ENCODE data around the gene CCDC12. TPM values are rescaled to one million over a fixed set of nuclear protein-coding genes. Genes with fewer than 3 reads are reported as not detected.

CCDC12 gene
- total and polyA plus RNA-seq, 4 experiments from 2014 or later: 59.3 to 102 (median 73.0) TPM

DNA sequence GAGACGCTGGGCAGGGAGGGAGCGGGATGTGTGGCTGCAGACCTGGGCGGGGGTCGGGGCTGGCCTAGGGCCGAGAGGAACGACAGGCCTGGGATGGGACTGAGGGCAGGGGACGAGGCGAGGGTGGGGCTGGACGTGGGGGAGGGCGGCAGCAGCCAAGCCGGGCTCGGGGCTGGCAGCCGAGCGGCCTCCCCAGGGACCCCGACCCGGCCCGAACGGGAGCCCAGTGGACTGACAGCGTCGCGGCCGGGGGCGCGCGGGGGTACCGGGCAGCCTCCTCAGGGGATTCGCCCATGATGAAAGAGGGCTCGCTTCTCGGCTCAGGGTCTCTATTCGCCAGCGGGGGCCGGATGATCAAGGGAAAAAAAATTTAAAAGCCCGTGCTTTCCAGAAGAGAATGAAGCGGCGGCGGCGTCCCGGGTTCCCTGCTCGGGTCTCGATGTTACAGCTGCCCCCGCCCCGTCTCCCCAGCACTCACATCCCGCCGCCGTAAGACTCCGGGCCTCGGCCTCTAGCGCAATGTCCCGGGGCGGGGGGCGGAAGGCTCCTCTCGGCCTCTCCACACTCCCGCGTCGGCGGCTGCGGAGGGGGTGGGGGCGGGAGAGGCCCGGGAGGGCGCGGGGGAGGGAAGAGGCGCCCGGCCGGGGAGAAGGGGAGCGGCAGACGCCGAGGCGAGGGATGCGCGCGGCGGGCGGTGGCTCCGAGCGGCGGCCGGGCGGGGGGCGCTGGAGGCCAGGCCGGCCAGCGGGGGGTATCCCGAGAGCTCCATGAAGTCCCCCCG, 94.8 kb downstream of the CCDC12 start:
- intact Hi-C loops (cut with micrococcal nuclease): no loop called here
- CTCF ChIA-PET (ENCODE audit: partially characterized antibody): interaction anchor here (1.0 kb wide), 1 partner anchor 13 kb away, joined by 4 read pairs; no protein-coding TSS in a partner anchor
- Mint-ChIP-seq H3K4me3 (peak overlapping the region in 7 of 8 donors; percentile 31 to 80 (median 67)), H3K4me1 (peaks cover 0 to 18% (median 5%) of the 10 kb centered on the region in 4 donors), H3K9me3 (peaks cover 0 to 1% (median 0%) of the 10 kb centered on the region in 8 donors), H3K27ac (no peak overlapping the region), H3K36me3 (peaks cover 0 to 3% of the 10 kb centered on the region in 2 donors), H3K27me3 (peaks cover 31 to 33% of the 10 kb centered on the region in 2 donors)
- Histone ChIP-seq H3K9me3 (ENCODE audit: control insufficient read depth in 1 of 2, low read length in 2 of 2) (no peaks in the 10 kb centered on the region), H3K27me3 (ENCODE audit: insufficient read depth, low read length) (peaks cover 28% of the 10 kb centered on the region), H3K4me1 (ENCODE audit: insufficient read depth, low read length) (peaks cover 7% of the 10 kb centered on the region), H3K36me3 (ENCODE audit: insufficient read depth, low read length) (no peaks in the 10 kb centered on the region), H3K27ac (ENCODE audit: low read depth, low read length) (no peak overlapping the region), H3K4me3 (ENCODE audit: low read length in 2 of 2) (no peak overlapping the region)
- POLR2A ChIA-PET (ENCODE audit: partially characterized antibody): interaction anchor here (0.7 kb wide), 1 partner anchor 11 kb away, joined by 3 read pairs; no protein-coding TSS in a partner anchor
- DNase-seq: peak in 3 of 5 donors; percentile 13 to 23 (median 21)

DNA sequence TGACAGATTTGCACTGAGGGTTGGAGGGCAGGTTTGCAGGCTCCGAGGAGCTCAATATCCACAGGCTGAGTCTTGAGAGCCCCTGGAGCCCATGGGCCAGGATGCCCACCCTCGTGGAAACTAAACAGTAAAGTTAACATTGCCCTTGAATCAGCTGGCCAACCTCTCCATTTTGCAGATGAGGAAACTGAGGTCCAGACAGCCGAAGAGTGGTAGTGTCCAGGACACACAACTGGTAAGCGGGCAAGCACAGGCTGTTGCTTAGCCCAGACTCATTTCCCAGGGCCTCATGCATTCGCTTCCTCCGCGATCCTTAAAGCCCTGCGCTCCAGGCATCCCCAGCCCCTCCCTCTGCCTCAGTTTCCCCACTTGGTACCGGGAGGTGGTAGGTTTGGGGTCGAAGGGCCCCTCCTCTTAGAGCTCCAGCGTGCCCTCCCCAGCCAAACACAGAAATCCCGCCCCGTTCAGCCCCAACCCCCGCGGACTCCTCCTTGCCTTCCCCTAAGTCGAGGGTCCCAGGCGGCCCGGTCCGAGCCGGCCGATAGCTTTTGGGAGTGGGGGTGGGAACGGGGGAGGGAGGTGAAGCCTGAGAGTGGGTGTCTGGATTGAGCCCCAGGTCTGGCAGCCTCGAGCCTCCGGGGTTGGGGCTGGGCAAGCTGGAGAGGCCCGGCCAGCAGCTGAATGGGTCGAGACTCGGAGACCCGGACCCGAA, 95.5 kb downstream of the CCDC12 start:
- Mint-ChIP-seq H3K4me3 (peak overlapping the region in 6 of 8 donors; percentile 27 to 79 (median 60)), H3K9me3 (peaks cover 0 to 1% (median 0%) of the 10 kb centered on the region in 8 donors), H3K36me3 (peaks cover 0 to 3% of the 10 kb centered on the region in 2 donors), H3K4me1 (peaks cover 0 to 18% (median 5%) of the 10 kb centered on the region in 4 donors), H3K27ac (no peak overlapping the region), H3K27me3 (peaks cover 31 to 33% of the 10 kb centered on the region in 2 donors)
- Histone ChIP-seq H3K4me3 (ENCODE audit: low read length in 2 of 2) (no peak overlapping the region), H3K4me1 (ENCODE audit: insufficient read depth, low read length) (peaks cover 7% of the 10 kb centered on the region), H3K27me3 (ENCODE audit: insufficient read depth, low read length) (peaks cover 28% of the 10 kb centered on the region), H3K36me3 (ENCODE audit: insufficient read depth, low read length) (no peaks in the 10 kb centered on the region), H3K27ac (ENCODE audit: low read depth, low read length) (no peak overlapping the region), H3K9me3 (ENCODE audit: control insufficient read depth in 1 of 2, low read length in 2 of 2) (no peaks in the 10 kb centered on the region)
- ChIA-PET POLR2A (ENCODE audit: partially characterized antibody) (no interaction called here), CTCF (ENCODE audit: partially characterized antibody) (interaction anchor here (1.5 kb wide), 1 partner anchor 14 kb away, joined by 4 read pairs; no protein-coding TSS in a partner anchor)
- no peak for DNase-seq
- intact Hi-C loops (cut with micrococcal nuclease): no loop called here

DNA sequence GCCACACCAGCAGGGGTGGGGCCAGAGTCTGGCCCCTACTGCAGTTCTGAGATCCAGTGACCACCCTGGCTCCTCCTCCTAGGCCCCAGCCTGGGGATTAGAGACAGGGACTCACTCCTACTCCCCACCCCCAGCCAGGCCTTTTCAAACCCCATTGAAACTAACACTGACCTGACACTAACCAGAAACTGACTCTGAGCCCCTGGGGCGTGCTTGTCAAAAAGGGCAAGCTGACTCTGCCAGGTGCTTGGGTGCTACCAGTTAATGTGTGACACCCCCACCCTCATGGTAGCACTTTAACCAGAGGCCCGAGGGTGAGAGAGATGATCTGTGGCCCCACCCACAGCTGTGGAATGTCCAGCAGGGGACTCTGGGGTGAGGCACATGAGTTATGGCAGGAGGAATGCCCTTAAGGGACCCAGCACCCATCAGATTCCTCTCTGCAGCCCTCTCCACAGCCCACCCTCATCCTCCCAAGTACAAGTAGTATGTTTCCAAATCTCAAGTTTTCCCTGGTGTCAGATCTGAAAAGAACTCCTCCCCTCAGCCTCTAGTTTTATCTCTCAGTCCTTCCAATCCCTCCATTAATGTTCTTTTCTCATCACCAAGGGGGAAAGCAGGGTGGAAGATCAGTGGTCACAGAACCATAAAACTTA, 97.6 kb downstream of the CCDC12 start:
- Histone ChIP-seq H3K4me1 (ENCODE audit: insufficient read depth, low read length) (peaks cover 7% of the 10 kb centered on the region), H3K27me3 (ENCODE audit: insufficient read depth, low read length) (peaks cover 20% of the 10 kb centered on the region), H3K27ac (ENCODE audit: low read depth, low read length) (no peak overlapping the region), H3K4me3 (ENCODE audit: low read length in 2 of 2) (no peak overlapping the region), H3K36me3 (ENCODE audit: insufficient read depth, low read length) (no peaks in the 10 kb centered on the region), H3K9me3 (ENCODE audit: control insufficient read depth in 1 of 2, low read length in 2 of 2) (no peaks in the 10 kb centered on the region)
- peaks cover 18 to 23% of the 10 kb centered on the region in 2 donors for H3K27me3 Mint-ChIP-seq
- intact Hi-C loops (cut with micrococcal nuclease): no loop called here
- peaks cover 0 to 1% (median 0%) of the 10 kb centered on the region in 8 donors for H3K9me3 Mint-ChIP-seq
- peak overlapping the region in 1 of 7 donors; percentile 29 for H3K27ac Mint-ChIP-seq
- peaks cover 0 to 3% of the 10 kb centered on the region in 2 donors for H3K36me3 Mint-ChIP-seq
- DNase-seq: no peak
- ChIA-PET POLR2A (ENCODE audit: partially characterized antibody) (no interaction called here), CTCF (ENCODE audit: partially characterized antibody) (no interaction called here)
- H3K4me1 Mint-ChIP-seq: peaks cover 0 to 12% (median 5%) of the 10 kb centered on the region in 4 donors
- H3K4me3 Mint-ChIP-seq: no peak overlapping the region

DNA sequence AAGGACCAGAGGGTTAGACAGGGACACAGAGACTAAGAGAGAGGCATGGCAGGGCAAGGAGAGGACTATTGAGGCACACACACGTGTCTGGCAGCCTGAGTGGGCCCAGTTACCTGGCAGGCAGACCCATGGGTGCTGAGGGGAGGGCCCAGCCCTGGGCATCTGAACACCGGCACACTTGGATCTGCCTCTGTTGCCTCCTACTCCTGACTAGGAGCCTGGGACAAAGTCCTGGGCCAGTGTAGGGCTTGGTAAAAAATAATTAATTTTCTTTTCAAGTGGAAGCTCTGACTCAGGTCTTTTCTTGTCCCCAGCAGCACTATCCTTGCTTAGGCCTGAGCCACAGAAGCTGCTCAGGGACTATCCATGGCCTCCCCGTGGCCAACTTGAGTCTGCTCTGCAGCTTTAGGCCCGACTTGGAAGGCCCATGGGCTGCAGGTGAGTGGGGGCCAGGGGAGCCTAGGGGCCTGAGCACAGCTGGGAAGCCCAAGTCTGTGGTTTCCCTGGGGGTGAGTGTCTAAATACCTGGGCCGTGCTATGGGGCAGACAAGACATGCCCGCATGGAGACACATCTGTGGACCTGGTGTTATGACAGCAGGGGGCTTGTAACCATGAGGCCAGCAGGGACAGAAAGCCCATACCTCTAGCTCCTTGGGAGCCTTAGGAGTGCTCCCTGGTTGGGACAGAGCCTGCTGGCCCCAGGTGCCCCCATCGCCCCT, 99.0 kb downstream of the CCDC12 start, which contains the start of gene PTH1R:
Gene PTH1R, plus strand, starts transcription at position 316 of the 720 bp plus-strand sequence. CDS start 5,839 bp downstream, outside the sequence.
- POLR2A ChIA-PET (ENCODE audit: partially characterized antibody): no interaction called here
- H3K4me1 Mint-ChIP-seq: peaks cover 0 to 12% (median 4%) of the 10 kb centered on the region in 4 donors

DNA sequence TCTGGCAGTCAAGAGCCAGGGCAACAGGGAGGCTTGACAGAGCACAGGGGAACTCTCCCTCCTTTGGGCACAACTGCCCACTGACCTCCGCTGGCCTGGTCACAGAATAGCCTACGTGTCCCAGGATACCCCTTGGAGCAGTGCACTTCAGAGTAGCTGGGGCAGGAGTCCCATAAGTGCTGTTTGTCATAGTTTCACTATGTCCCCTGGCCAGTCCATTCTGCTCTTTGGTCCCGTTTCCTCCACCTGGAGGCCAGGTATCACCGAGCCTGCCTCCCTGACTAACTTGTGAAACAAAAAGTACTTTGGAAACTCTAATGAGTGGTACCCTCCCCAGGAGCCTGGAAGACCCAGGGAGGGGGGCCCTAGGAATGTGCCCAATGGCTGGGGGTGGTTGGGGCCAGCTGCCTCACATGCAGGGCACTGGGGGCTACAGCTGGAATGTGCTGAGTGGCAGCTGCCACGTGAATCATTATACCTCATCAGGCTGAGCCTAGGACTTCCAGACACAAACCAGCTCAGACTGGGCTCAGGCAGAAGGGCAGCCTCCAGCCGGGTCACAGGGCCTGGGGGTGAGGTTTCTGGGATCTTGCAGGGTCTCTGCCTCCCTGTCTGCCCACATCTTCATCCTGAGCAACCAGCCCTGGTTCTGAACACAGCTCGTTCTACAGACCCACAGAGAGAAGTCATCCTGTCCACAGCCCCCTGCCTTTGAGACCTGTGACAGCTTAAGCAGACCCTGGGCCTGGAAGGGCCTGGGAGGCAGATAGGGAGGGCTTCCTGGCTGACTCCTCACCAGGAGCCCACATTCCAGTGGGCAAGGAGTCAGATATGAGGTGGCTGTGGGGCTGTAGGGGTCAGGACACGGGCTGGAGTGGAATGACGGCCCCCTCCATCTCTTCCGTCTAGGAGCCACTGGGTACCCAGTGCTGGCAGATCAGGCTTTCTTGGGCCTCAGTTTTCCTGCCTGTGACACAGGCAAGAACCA, 99.9 kb downstream of the CCDC12 start:
- intact Hi-C loops (cut with micrococcal nuclease): no loop called here
- H3K4me1 ChIP-seq (ENCODE audit: insufficient read depth, low read length): peaks cover 2% of the 10 kb centered on the region
- peaks cover 0 to 3% of the 10 kb centered on the region in 2 donors for H3K36me3 Mint-ChIP-seq
- no peak overlapping the region for H3K27ac Mint-ChIP-seq
- H3K4me3 Mint-ChIP-seq: no peak overlapping the region
- H3K27me3 ChIP-seq (ENCODE audit: insufficient read depth, low read length): peaks cover 15% of the 10 kb centered on the region
- CTCF ChIA-PET (ENCODE audit: partially characterized antibody): interaction anchor here (0.9 to 1.6 kb wide), 3 partner anchors 10 to 19 kb away, joined by 3 to 6 read pairs (median 4); no protein-coding TSS in a partner anchor
- H3K27me3 Mint-ChIP-seq: peaks cover 14 to 22% of the 10 kb centered on the region in 2 donors
- DNase-seq: no peak
- no peak overlapping the region for H3K4me3 ChIP-seq (ENCODE audit: low read length in 2 of 2)
- H3K9me3 Mint-ChIP-seq: peaks cover 0 to 1% (median 0%) of the 10 kb centered on the region in 8 donors
- no peak overlapping the region for H3K27ac ChIP-seq (ENCODE audit: low read depth, low read length)
- peaks cover 0 to 12% (median 4%) of the 10 kb centered on the region in 4 donors for H3K4me1 Mint-ChIP-seq
- H3K36me3 ChIP-seq (ENCODE audit: insufficient read depth, low read length): no peaks in the 10 kb centered on the region
- no peaks in the 10 kb centered on the region for H3K9me3 ChIP-seq (ENCODE audit: control insufficient read depth in 1 of 2, low read length in 2 of 2)
- POLR2A ChIA-PET (ENCODE audit: partially characterized antibody): no interaction called here

More for the DNA sequence above, 99.0 kb downstream of the CCDC12 start, which contains the start of gene PTH1R:
- peaks cover 0 to 1% (median 0%) of the 10 kb centered on the region in 8 donors for H3K9me3 Mint-ChIP-seq
- H3K4me1 ChIP-seq (ENCODE audit: insufficient read depth, low read length): peaks cover 7% of the 10 kb centered on the region
- no peak within 1 kb of the TSS for H3K4me3 Mint-ChIP-seq
- H3K27me3 Mint-ChIP-seq: peaks cover 15 to 24% of the 10 kb centered on the region in 2 donors
- H3K4me3 ChIP-seq (ENCODE audit: low read length in 2 of 2): no peak within 1 kb of the TSS
- no peak within 1 kb of the TSS for H3K27ac ChIP-seq (ENCODE audit: low read depth, low read length)
- H3K9me3 ChIP-seq (ENCODE audit: control insufficient read depth in 1 of 2, low read length in 2 of 2): no peaks in the 10 kb centered on the region
- intact Hi-C loops (cut with micrococcal nuclease): no loop called here
- peaks cover 15% of the 10 kb centered on the region for H3K27me3 ChIP-seq (ENCODE audit: insufficient read depth, low read length)
- DNase-seq: no peak
- CTCF ChIA-PET (ENCODE audit: partially characterized antibody): interaction anchor here (1.5 to 1.6 kb wide), 2 partner anchors 11 to 18 kb away, joined by 4 to 6 read pairs; no protein-coding TSS in a partner anchor
- no peak within 1 kb of the TSS for H3K27ac Mint-ChIP-seq
- H3K36me3 ChIP-seq (ENCODE audit: insufficient read depth, low read length): no peaks in the 10 kb centered on the region
- peaks cover 0 to 3% of the 10 kb centered on the region in 2 donors for H3K36me3 Mint-ChIP-seq

DNA sequence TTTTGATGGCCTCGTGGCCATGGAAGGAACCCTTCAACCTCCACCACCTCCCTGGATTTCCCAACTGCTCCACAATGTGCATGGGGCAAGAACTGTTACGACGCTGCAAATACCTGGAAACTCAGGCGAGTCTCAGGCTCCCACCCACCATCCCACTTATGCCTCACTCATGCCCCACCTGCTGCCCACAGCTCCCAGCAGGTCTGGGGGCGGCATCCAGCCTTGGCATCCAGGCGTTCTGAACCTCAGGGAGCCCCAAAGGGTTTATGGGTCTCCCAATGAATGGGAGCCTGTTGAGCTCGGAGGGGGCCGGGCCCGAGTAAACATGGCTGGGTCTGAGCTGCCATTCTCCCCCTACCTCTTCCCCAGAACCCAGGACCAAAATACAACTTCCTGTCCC, 101.0 kb downstream of the CCDC12 start:
- no peaks in the 10 kb centered on the region for H3K9me3 ChIP-seq (ENCODE audit: control insufficient read depth in 1 of 2, low read length in 2 of 2)
- POLR2A ChIA-PET (ENCODE audit: partially characterized antibody): no interaction called here
- Mint-ChIP-seq H3K4me1 (peaks cover 0 to 8% (median 1%) of the 10 kb centered on the region in 4 donors), H3K27me3 (peaks cover 10 to 20% of the 10 kb centered on the region in 2 donors), H3K9me3 (peaks cover 0 to under 1% (median 0%) of the 10 kb centered on the region in 8 donors), H3K27ac (no peak overlapping the region), H3K4me3 (no peak overlapping the region), H3K36me3 (peaks cover 0 to 2% of the 10 kb centered on the region in 2 donors)
- peaks cover 7% of the 10 kb centered on the region for H3K27me3 ChIP-seq (ENCODE audit: insufficient read depth, low read length)
- CTCF ChIA-PET (ENCODE audit: partially characterized antibody): interaction anchor here (1.3 kb wide), 1 partner anchor 20 kb away, joined by 4 read pairs; no protein-coding TSS in a partner anchor
- H3K27ac ChIP-seq (ENCODE audit: low read depth, low read length): no peak overlapping the region
- no peaks in the 10 kb centered on the region for H3K36me3 ChIP-seq (ENCODE audit: insufficient read depth, low read length)
- no peak overlapping the region for H3K4me3 ChIP-seq (ENCODE audit: low read length in 2 of 2)
- no peaks in the 10 kb centered on the region for H3K4me1 ChIP-seq (ENCODE audit: insufficient read depth, low read length)
- no peak for DNase-seq
- intact Hi-C loops (cut with micrococcal nuclease): no loop called here
